Activated naive CD4-positive, alpha-beta T cell treated with anti-CD3 and anti-CD28 coated beads, Interleukin-2, amount 50 U/mL, for 16 hours (primary cell): ENCODE measurements around the gene ELOVL1.

Experiments used
- DNase-seq: peaks from one replicate; pipeline ENCODE4 v3.0.0-alpha.2; 2020

ELOVL1 gene

DNA sequence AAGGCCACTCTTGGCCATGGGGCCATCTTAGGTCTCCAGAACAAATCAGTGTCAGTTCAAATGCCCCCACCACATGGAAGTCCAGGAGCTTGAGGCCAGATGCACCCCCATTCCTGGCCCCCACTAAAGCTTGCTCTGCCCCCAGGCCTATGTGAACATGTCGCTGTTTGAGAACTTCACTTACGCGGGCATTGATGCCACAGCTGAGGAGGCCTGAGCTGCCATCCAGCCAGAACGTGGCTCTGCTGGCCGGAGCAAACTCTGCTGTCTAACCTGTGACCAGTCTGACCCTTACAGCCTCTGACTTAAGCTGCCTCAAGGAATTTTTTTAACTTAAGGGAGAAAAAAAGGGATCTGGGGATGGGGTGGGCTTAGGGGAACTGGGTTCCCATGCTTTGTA lies 45.3 kb downstream of the ELOVL1 start:
- no peak for DNase-seq

DNA sequence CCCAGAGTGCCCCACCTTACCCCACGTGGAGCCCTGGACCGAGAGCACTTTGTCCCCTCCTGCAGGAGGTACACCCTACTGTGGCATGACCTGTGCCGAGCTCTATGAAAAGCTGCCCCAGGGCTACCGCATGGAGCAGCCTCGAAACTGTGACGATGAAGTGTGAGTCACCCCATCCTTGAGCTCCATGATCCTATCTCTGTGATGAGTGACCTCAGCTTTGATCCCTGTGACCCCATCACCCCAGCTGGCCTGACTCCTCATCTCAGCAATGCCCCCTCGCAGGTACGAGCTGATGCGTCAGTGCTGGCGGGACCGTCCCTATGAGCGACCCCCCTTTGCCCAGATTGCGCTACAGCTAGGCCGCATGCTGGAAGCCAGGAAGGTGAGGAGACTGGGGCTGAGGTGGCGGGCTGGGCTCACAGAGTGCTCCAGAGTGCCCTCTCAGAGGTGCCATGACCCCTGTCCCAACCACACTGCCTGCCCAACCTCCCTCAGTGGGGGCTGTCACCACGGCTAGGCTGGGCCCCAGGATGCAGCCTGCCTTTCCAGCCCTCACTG lies 46.4 kb downstream of the ELOVL1 start:
- no peak for DNase-seq

DNA sequence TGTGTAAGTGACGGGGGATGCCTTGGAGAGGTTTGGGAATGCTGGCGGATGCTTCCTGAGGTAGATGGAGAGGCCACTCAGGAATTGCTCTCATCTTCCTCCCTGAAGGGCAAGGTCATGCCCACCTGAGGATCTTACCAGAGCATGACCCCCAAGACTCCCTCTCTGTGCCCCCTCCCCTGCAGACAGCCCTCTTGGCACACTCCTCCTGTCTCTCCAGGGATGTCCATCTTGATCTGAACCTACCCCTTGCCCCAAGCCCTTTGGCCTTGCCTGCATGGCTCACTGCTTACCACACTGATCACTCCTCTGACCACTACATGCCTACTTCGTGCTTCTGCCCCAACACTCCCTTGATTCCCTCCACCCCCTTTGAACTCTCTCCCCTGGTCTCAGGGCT lies 48.0 kb downstream of the ELOVL1 start:
- no peak for DNase-seq

DNA sequence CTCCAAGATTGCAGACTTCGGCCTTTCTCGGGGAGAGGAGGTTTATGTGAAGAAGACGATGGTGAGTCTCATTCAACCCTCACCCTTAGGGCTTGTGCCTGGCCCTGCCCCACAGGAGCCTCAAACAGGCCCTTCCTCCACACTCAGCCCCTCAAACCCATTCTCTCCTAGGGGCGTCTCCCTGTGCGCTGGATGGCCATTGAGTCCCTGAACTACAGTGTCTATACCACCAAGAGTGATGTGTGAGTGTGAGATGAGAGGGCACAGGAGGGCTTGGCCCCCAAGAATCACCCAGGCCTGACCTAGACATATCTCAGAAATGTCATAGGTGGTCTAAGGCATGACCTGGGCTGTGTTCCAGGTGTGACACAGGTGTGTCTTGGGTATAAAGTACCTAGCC lies 48.5 kb downstream of the ELOVL1 start:
- no peak for DNase-seq

DNA sequence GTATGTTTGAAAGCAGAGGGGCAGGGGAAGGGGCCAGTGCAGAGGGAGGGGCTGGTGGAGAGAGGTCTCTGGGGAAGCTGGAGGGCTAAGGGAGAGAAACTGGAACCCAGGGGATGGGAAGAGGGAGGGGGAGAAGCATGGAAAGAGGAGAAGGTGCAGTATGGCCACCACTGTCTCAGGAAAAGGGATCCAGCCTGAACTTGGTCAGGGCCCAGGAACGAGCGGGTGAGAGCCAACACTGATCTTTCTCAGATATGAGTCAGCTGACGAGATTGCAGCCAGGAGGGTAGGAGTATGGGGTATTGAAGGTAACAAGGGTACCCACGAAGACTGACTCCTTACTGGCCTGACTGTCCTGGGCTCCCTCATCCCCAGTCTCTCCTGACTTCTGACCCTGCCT lies 49.0 kb downstream of the ELOVL1 start:
- no peak for DNase-seq

DNA sequence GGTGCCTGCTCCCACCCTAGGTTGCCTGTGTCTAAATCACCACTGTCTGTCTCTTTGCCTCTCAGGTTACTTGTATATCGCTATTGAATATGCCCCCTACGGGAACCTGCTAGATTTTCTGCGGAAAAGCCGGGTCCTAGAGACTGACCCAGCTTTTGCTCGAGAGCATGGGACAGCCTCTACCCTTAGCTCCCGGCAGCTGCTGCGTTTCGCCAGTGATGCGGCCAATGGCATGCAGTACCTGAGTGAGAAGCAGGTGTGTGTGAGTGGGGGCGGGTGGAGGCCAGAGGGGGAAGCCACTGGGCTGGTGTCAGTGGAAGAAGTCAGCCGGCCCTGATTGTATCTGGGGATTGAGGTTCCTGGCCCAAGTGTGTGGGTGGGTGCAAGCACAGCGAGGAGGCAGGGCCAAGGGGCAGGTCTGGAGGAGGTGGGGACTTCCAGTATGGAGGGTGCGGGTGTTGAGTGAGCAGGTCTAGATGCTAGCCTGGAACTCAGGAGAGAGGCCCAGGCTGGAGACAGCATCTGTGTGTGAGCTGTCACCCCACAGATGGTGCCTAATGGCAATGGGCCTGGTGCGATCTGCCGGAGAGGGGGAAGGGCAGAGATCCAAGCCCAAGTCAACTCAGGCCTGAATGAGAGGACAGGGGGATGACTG lies 49.9 kb downstream of the ELOVL1 start:
- DNase-seq, result no peak

DNA sequence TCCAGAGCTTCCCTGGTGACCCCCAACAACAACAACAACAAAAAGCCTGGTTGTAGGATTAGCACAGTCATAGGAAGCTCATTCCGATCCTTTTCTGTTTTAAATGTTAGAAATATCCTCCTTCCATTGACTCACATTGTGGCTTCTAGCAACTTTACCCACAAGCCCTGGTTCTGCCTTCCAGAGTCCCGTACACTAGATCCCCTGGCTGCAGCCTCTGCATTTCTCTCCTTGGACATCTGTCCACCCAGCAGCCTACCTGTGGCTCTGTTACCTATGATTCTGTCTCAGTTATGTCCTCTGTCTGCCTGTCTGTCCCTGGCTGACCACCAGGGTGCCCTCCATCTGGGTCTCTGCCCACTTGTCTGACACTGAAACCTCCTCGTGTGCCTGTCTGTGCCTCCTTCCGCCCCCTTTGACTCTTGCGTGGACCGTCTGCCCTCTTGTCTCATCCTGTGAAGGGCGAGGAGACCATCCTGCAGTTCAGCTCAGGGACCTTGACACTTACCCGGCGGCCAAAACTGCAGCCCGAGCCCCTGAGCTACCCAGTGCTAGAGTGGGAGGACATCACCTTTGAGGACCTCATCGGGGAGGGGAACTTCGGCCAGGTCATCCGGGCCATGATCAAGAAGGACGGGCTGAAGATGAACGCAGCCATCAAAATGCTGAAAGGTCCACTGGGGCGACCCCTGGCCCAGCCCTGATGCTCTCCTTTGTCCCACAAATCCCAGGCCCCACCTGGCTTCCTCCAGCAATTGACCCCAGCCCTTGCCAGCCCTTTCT lies 50.9 kb downstream of the ELOVL1 start:
- DNase-seq, result no peak

DNA sequence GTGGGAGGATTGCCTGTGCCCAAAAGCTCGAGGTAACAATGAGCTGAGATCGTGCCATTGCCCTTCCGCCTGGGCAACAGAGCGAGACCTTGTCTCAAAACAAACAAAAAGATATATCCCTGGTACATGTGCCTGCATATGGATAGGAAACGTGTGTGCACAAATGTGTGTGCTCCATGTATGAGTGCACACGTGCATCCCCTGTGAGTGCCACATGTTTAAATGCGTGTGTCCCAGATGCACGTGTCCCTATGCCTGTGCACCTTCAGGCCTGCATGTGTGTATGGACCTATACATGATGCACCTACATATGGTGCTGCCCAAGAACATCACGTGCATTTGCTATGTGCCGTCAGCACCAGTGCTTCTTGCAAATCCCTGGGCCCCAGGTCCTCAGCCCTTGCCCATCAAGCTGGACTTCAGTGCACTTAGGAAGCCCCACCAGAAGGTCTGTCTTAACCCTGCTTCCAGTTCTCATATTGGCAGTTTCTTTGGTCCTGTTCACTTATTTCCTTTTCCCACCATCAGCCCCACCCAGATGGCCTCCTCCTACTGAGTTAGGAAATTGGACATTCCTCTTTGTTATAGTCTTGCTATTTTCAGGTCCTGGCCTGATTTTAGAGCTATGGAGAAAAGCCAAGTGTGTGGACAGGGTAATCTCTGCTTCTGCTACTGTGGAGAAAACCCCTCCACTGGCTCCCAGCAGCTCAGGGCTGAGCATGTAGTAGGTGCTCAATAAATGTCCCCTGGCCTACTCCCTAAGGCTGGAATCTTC lies 51.7 kb downstream of the ELOVL1 start:
- DNase-seq, result no peak

DNA sequence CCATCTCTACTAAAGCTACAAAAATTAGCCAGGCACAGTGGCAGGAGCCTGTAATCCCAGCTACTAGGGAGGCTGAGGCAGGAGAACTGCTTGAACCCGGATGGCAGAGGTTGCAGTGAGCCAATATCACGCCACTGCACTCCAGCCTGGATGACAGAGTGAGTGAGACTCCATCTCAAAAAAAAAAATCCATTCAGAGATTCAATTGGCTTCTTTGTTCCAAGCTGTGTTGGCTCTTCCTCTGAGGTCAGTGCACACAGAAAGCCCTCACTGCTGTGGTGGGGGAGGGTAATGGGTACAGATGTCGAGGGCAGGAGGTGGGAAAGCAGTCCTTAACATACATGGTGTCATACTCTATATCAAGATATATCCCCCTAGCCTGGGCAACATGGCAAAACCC lies 52.3 kb downstream of the ELOVL1 start:
- DNase-seq, result no peak

DNA sequence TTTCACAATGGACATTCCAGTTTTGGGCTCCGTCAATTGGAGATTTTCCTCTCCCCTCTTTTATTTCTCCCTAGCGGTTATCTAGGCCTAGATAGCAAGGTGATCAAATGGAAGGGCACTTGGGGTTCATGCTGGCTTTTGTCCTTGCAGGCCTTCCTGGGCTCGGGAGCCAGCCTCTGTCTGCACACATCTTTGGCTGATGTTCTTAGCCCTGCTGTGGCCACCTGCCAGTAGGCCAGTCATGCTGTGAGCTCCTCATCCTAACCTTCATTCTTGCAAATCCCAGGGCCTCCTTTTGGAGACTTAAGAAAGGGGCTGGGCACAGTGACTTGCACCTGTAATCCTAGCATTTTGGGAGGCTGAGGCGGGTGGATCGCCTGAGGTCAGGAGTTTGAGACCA lies 53.6 kb downstream of the ELOVL1 start:
- no peak for DNase-seq

DNA sequence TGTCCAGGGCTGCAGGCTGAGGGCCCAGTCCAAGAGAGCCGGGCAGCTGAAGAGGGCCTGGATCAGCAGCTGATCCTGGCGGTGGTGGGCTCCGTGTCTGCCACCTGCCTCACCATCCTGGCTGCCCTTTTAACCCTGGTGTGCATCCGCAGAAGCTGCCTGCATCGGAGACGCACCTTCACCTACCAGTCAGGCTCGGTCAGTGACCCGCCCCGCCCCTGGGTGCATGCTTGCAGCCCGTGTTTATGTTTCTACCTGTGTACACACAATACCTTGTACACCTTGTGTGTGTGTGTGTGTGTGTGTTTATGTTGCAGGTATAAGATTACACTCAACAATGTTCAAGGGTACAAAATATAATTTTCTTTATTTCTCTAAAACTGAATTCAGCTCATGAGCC lies 54.0 kb downstream of the ELOVL1 start:
- DNase-seq, result no peak
